Natural killer cell (primary cell): ENCODE data around the gene PARVB. TPM values are rescaled to one million over a fixed set of nuclear protein-coding genes. Genes with fewer than 3 reads are reported as not detected.

Source experiments
- ATAC-seq, 3 donors: fragments of 150-1000 bp in 2 of 3; fragments of 200-7000 bp in 1 of 3; cut with Tn5 transposase; 1 replicate in 1 of 3; 2 replicates in 2 of 3; pipeline ENCODE4 v1.10.0; 2021; ENCODE audit warnings: mild to moderate bottlenecking in 2 of 3, moderate library complexity in 2 of 3
- DNase-seq, 2 donors: peaks; one replicate each; pipeline versions ENCODE4 v3.0.0 to v3.0.0-alpha.2; 2013 to 2021; ENCODE audit warnings: mixed read lengths in 1 of 2
- H3K27ac ChIP-seq: one replicate; pipeline ENCODE4 v1.5.1; 2013; ENCODE audit warnings: mild to moderate bottlenecking, low read length
- H3K27me3 ChIP-seq: one replicate; pipeline ENCODE4 v1.6.1; 2013; ENCODE audit warnings: low read length; ENCODE audit not compliant: control insufficient read depth, insufficient read depth
- H3K36me3 ChIP-seq: one replicate; pipeline ENCODE4 v1.6.1; 2013; ENCODE audit warnings: low read length; ENCODE audit not compliant: control insufficient read depth, insufficient read depth
- H3K4me1 ChIP-seq: one replicate; pipeline ENCODE4 v1.6.1; 2013; ENCODE audit warnings: low read length; ENCODE audit not compliant: control insufficient read depth, insufficient read depth
- H3K4me3 ChIP-seq: one replicate; pipeline ENCODE4 v1.5.1; 2013; ENCODE audit warnings: low read length
- H3K9me3 ChIP-seq: one replicate; pipeline ENCODE4 v1.6.1; 2013; ENCODE audit warnings: low read length; ENCODE audit not compliant: control insufficient read depth, insufficient read depth
- H3K27ac Mint-ChIP-seq, 2 donors: one replicate each; pipeline ENCODE4 v1.8.0; 2022; ENCODE audit warnings: mild to moderate bottlenecking in 2 of 2, mixed read lengths in 2 of 2, moderate library complexity in 1 of 2
- H3K27me3 Mint-ChIP-seq, 2 donors: one replicate each; pipeline ENCODE4 v1.8.0; 2022; ENCODE audit warnings: low read depth in 2 of 2, mixed read lengths in 2 of 2
- H3K36me3 Mint-ChIP-seq: one replicate; pipeline ENCODE4 v1.8.0; 2022; ENCODE audit warnings: mixed read lengths
- H3K4me1 Mint-ChIP-seq, 2 donors: one replicate each; pipeline ENCODE4 v1.8.0; 2022; ENCODE audit warnings: mixed read lengths in 2 of 2
- H3K4me3 Mint-ChIP-seq: one replicate; pipeline ENCODE4 v1.8.0; 2022; ENCODE audit warnings: mild to moderate bottlenecking, moderate library complexity, mixed read lengths
- H3K9me3 Mint-ChIP-seq, 2 donors: one replicate each; pipeline ENCODE4 v1.8.0; 2022; ENCODE audit warnings: mixed read lengths in 2 of 2
- CTCF ChIP-seq: fragments of 200-600 bp; IDR thresholded peaks from one replicate; pipeline ENCODE4 v1.8.0; 2022; ENCODE audit warnings: antibody characterized with exemption
- WGBS: methylation state at CpG from one replicate; pipeline ENCODE4 v1.1.7; 2013; ENCODE audit warnings: missing lambda C conversion rate; ENCODE audit not compliant: insufficient coverage; 5-methylcytosine and 5-hydroxymethylcytosine counted together
- intact Hi-C: fragments of 100-400 bp; cut with micrococcal nuclease; formaldehyde crosslinking; loops from one replicate; pipeline ENCODE4 v1.14.2; 2022
- total RNA-seq, 4 donors: library from RNA; stranded (reverse); fragments of 120-200 nt in 1 of 4; gene quantifications; one replicate each; pipeline versions ENCODE4 v1.2.3 to v1.2.4, GENCODE V29; 2013 to 2022

Gene PARVB
- total RNA-seq, 3 donors from 2014 or later (not counting 1 experiment from before 2014, with no cell fraction given), result 2.9 to 12.5 (median 8.1) TPM

DNA sequence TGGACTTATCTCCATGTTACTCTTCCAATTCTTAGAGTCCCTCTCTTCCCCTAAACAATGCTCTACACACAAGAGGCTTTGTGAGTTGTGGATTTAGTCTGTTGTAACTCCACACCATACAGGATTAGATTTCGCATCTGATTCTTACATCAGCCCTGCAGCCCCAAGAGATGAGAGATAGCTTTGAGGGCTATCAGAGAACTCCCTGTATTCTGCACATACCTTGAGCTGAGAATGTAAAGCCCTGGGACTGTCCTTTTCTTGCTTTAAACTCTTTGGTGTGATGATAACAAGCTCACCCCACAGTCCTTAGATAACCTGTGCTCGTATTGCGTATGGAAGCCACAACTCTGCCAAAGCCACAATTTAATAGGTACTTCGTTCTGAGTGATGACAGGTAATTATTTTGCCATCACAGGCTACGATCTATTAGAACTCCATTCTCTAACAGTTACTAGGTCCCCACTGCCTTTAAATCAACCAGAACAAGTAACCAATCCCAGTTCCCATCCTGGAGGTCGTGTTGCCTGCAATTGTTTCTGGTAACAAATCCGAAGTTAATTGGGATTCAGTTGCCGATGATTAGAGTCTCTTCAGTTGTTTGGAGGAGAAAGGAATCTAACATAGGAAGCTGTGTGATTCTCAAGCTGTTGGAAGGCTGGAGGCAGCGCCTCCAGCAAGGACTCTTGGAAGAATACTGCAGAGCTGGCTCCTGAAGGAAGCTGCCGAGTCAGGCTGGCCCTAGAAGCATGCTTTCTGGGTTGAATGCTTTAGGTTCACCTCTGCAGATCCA, 155.3 kb downstream of the PARVB start:
- ATAC-seq (no peak), DNase-seq (no peak)
- H3K36me3 ChIP-seq, result peaks cover 3% of the 10 kb centered on the region
- intact Hi-C loops, result no loop called here
- peaks cover 35% of the 10 kb centered on the region for H3K4me1 ChIP-seq
- no peaks in the 10 kb centered on the region for H3K9me3 Mint-ChIP-seq
- no peak overlapping the region for H3K4me3 ChIP-seq
- no peak overlapping the region for H3K4me3 Mint-ChIP-seq
- TF ChIP-seq CTCF, result no peak
- no peak overlapping the region for H3K27ac Mint-ChIP-seq
- no peaks in the 10 kb centered on the region for H3K27me3 ChIP-seq
- 91% methylated on average over 10 of the region's 10 CpGs for WGBS
- H3K27me3 Mint-ChIP-seq, result no peaks in the 10 kb centered on the region
- H3K27ac ChIP-seq, result no peak overlapping the region
- no peaks in the 10 kb centered on the region for H3K36me3 Mint-ChIP-seq
- H3K9me3 ChIP-seq, result no peaks in the 10 kb centered on the region
- H3K4me1 Mint-ChIP-seq, result peaks cover 28 to 36% of the 10 kb centered on the region in 2 donors

- intact Hi-C loops, result loop anchor here (5.0 kb wide), 1 partner anchor 368 kb away; the partner anchor contains the start of gene EFCAB6
- H3K27me3 Mint-ChIP-seq, result no peaks in the 10 kb centered on the region
- ATAC-seq (no peak), DNase-seq (no peak)
- peaks cover 5% of the 10 kb centered on the region for H3K36me3 ChIP-seq
- H3K4me1 Mint-ChIP-seq, result peaks cover 28 to 41% of the 10 kb centered on the region in 2 donors
- no peaks in the 10 kb centered on the region for H3K9me3 Mint-ChIP-seq
- 71% methylated on average over 4 of the region's 6 CpGs for WGBS
- peak overlapping the region; percentile 90 for H3K4me3 Mint-ChIP-seq
- no peaks in the 10 kb centered on the region for H3K9me3 ChIP-seq
- no peaks in the 10 kb centered on the region for H3K36me3 Mint-ChIP-seq
- no peaks in the 10 kb centered on the region for H3K27me3 ChIP-seq
- H3K27ac ChIP-seq, result peak overlapping the region; percentile 71
- no peak overlapping the region for H3K4me3 ChIP-seq
- TF ChIP-seq CTCF, result no peak
- peak overlapping the region; percentile 91 for H3K27ac Mint-ChIP-seq
- H3K4me1 ChIP-seq, result peaks cover 35% of the 10 kb centered on the region
Measured at GRCh38 chr22:44179989-44180705, 156.0 kb downstream of the PARVB start.

- Mint-ChIP-seq H3K36me3 (no peaks in the 10 kb centered on the region), H3K27me3 (no peaks in the 10 kb centered on the region), H3K27ac (peak within 1 kb of the TSS; percentile 91), H3K4me1 (peaks cover 28 to 41% of the 10 kb centered on the region in 2 donors), H3K4me3 (peak within 1 kb of the TSS; percentile 90), H3K9me3 (no peaks in the 10 kb centered on the region)
- Histone ChIP-seq H3K4me3 (peak within 1 kb of the TSS; percentile 80), H3K27me3 (no peaks in the 10 kb centered on the region), H3K36me3 (peaks cover 5% of the 10 kb centered on the region), H3K9me3 (no peaks in the 10 kb centered on the region), H3K4me1 (peaks cover 35% of the 10 kb centered on the region), H3K27ac (peak within 1 kb of the TSS; percentile 71)
- WGBS, result 3% methylated on average over 5 of the region's 5 CpGs
- TF ChIP-seq CTCF, result no peak
- intact Hi-C loops, result loop anchor here (5.0 kb wide), 1 partner anchor 368 kb away; the partner anchor contains the start of gene EFCAB6
- ATAC-seq (peak; percentile 34 to 50 (median 46)), DNase-seq (peak; percentile 26 to 84)
Measured at GRCh38 chr22:44180706-44181032, 156.6 kb downstream of the PARVB start, which contains the start of gene PARVG. PARVG (plus strand) TSS chr22:44180925; CDS start chr22:44183330, 2,405 bp downstream.
